HepG2 (cell line): ENCODE results near the gene CST4. TPM values are rescaled to one million over a fixed set of nuclear protein-coding genes. Genes with fewer than 3 reads are reported as not detected.

Experiments
- BHLHE40 ChIP-seq: IDR thresholded peaks from 2 replicates; pipeline ENCODE4 v1.6.1; 2011; ENCODE audit warnings: low read length, improper control_type of control experiment
- FOSL1 ChIP-seq: sonication (generic); formaldehyde crosslinking; IDR thresholded peaks from 2 replicates; pipeline ENCODE4 v1.9.0; 2021; ENCODE audit warnings: missing genetic modification reagents, borderline replicate concordance
- HDAC2 ChIP-seq: sonication (generic); formaldehyde crosslinking; IDR thresholded peaks from 2 replicates; pipeline ENCODE4 v1.4.0; 2020; ENCODE audit warnings: missing genetic modification reagents
- ZNF674 ChIP-seq: sonication (generic); formaldehyde crosslinking; IDR thresholded peaks from 2 replicates; pipeline ENCODE4 v1.5.0; 2020; ENCODE audit warnings: low read depth, mild to moderate bottlenecking, missing genetic modification reagents
- polyA plus RNA-seq, 8 experiments: library from polyadenylated mRNA; depleted of rRNA in 3 of 8; stranded (reverse) in 7 of 8; unstranded in 1 of 8; fragments of >200 nt; fragmentation: Illumina TruSeq in 4 of 8; extraction: Trizol in 4 of 8; gene quantifications; 2 replicates each; pipeline versions ENCODE4 v1.2.1 to v1.2.3, GENCODE V29; 2011 to 2016; ENCODE audit warnings: low read depth in 4 of 8, missing spikeins in 1 of 8, mixed read lengths in 1 of 8; ENCODE audit not compliant: insufficient read depth in 1 of 8
- total RNA-seq, 5 experiments: library from RNA; depleted of rRNA; stranded (reverse); fragments of >200 nt; fragmentation: Illumina TruSeq; extraction: Trizol; gene quantifications; 2 replicates each; pipeline ENCODE4 v1.2.3, GENCODE V29; 2016; ENCODE audit warnings: low read depth in 1 of 5
- TF ChIP-seq, protein P1 (sequence below): sonication (generic); formaldehyde crosslinking; IDR thresholded peaks from 2 replicates; pipeline ENCODE4 v1.8.1; 2023; ENCODE audit warnings: mild to moderate bottlenecking, inconsistent platforms, moderate library complexity, missing genetic modification reagents, borderline replicate concordance
- TF ChIP-seq, protein P2 (sequence below): sonication (generic); formaldehyde crosslinking; IDR thresholded peaks from 2 replicates; pipeline ENCODE4 v1.4.0; 2020; ENCODE audit warnings: missing genetic modification reagents, borderline replicate concordance
- TF ChIP-seq, protein P3 (sequence below): sonication (generic); formaldehyde crosslinking; IDR thresholded peaks from 2 replicates; pipeline ENCODE4 v1.8.0; 2022; ENCODE audit warnings: missing genetic modification reagents, mild to moderate bottlenecking, moderate library complexity, borderline replicate concordance
- TF ChIP-seq, protein P4 (sequence below), 2 experiments: sonication (generic) in 1 of 2; formaldehyde crosslinking in 1 of 2; IDR thresholded peaks; 2 replicates each; pipeline versions ENCODE4 v1.5.1 to v1.6.1; 2011 to 2020; ENCODE audit warnings: borderline replicate concordance in 1 of 2, low read depth in 1 of 2, low read length in 1 of 2, mild to moderate bottlenecking in 1 of 2, missing genetic modification reagents in 1 of 2, moderate library complexity in 1 of 2
- TF ChIP-seq, protein P5 (sequence below): sonication (generic); formaldehyde crosslinking; IDR thresholded peaks from 2 replicates; pipeline ENCODE4 v1.5.0; 2020; ENCODE audit warnings: mild to moderate bottlenecking, missing genetic modification reagents, borderline replicate concordance
- TF ChIP-seq, protein P6 (sequence below): sonication (generic); formaldehyde crosslinking; IDR thresholded peaks from 2 replicates; pipeline ENCODE4 v1.4.0; 2020; ENCODE audit warnings: missing genetic modification reagents

CST4 gene
- total and polyA plus RNA-seq, 2 of the 13 experiments (the other 11 are each of a cell fraction or from before 2014, with no cell fraction given): not detected

DNA sequence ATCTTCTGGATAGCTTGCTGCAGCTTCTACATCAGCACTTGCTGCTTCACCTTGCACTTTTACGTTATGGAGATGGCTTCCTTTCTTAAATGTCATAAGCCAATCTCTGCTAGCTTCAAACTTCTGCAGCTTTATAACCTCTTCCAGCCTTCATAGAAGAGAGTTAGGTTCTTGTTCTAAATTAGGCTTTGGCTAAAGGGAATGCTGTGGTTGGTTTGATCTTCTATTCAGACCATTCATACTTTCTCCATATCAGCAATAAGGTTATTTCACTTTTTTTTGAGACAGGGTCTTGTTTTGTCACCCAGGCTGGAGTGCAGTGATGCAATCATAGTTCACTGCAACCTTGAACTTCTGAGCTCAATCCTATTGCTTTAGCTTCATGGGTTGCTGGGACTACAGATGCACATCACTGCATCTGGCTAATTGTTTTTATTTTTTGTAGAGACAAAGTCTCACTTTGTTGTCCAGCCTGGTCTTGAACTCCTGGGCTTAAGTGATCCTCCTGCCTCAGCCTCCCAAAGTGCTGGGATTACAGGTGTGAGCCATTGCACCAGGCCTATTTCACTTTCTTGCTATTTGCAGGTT, 38.9 kb downstream of the CST4 start (continued):
- TF ChIP-seq, protein P1, sequence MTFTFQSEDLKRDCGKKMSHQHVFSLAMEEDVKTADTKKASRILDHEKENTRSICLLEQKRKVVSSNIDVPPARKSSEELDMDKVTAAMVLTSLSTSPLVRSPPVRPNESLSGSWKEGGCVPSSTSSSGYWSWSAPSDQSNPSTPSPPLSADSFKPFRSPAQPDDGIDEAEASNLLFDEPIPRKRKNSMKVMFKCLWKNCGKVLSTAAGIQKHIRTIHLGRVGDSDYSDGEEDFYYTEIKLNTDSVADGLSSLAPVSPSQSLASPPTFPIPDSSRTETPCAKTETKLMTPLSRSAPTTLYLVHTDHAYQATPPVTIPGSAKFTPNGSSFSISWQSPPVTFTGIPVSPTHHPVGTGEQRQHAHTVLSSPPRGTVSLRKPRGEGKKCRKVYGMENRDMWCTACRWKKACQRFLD: no peak
- no peak for TF ChIP-seq FOSL1 (CRISPR knock-in tag)
- TF ChIP-seq, protein P2, sequence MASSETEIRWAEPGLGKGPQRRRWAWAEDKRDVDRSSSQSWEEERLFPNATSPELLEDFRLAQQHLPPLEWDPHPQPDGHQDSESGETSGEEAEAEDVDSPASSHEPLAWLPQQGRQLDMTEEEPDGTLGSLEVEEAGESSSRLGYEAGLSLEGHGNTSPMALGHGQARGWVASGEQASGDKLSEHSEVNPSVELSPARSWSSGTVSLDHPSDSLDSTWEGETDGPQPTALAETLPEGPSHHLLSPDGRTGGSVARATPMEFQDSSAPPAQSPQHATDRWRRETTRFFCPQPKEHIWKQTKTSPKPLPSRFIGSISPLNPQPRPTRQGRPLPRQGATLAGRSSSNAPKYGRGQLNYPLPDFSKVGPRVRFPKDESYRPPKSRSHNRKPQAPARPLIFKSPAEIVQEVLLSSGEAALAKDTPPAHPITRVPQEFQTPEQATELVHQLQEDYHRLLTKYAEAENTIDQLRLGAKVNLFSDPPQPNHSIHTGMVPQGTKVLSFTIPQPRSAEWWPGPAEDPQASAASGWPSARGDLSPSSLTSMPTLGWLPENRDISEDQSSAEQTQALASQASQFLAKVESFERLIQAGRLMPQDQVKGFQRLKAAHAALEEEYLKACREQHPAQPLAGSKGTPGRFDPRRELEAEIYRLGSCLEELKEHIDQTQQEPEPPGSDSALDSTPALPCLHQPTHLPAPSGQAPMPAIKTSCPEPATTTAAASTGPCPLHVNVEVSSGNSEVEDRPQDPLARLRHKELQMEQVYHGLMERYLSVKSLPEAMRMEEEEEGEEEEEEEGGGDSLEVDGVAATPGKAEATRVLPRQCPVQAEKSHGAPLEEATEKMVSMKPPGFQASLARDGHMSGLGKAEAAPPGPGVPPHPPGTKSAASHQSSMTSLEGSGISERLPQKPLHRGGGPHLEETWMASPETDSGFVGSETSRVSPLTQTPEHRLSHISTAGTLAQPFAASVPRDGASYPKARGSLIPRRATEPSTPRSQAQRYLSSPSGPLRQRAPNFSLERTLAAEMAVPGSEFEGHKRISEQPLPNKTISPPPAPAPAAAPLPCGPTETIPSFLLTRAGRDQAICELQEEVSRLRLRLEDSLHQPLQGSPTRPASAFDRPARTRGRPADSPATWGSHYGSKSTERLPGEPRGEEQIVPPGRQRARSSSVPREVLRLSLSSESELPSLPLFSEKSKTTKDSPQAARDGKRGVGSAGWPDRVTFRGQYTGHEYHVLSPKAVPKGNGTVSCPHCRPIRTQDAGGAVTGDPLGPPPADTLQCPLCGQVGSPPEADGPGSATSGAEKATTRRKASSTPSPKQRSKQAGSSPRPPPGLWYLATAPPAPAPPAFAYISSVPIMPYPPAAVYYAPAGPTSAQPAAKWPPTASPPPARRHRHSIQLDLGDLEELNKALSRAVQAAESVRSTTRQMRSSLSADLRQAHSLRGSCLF: no peak
- TF ChIP-seq ZNF674 (CRISPR knock-in tag): no peak
- TF ChIP-seq, protein P3, sequence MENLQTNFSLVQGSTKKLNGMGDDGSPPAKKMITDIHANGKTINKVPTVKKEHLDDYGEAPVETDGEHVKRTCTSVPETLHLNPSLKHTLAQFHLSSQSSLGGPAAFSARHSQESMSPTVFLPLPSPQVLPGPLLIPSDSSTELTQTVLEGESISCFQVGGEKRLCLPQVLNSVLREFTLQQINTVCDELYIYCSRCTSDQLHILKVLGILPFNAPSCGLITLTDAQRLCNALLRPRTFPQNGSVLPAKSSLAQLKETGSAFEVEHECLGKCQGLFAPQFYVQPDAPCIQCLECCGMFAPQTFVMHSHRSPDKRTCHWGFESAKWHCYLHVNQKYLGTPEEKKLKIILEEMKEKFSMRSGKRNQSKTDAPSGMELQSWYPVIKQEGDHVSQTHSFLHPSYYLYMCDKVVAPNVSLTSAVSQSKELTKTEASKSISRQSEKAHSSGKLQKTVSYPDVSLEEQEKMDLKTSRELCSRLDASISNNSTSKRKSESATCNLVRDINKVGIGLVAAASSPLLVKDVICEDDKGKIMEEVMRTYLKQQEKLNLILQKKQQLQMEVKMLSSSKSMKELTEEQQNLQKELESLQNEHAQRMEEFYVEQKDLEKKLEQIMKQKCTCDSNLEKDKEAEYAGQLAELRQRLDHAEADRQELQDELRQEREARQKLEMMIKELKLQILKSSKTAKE (CRISPR knock-in tag): peak; percentile 39; the same call in 1 of the 2 replicates
- TF ChIP-seq HDAC2 (CRISPR knock-in tag): peak; percentile 66; the same call in 1 of the 2 replicates
- TF ChIP-seq, protein P4, sequence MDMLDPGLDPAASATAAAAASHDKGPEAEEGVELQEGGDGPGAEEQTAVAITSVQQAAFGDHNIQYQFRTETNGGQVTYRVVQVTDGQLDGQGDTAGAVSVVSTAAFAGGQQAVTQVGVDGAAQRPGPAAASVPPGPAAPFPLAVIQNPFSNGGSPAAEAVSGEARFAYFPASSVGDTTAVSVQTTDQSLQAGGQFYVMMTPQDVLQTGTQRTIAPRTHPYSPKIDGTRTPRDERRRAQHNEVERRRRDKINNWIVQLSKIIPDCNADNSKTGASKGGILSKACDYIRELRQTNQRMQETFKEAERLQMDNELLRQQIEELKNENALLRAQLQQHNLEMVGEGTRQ (IDR thresholded peaks at IDR 0.05; ENCODE audit: low read depth, low read length): no peak
- TF ChIP-seq, protein P4 (CRISPR knock-in tag; IDR thresholded peaks at IDR 0.05; ENCODE audit: borderline replicate concordance): no peak
- TF ChIP-seq, protein P5, sequence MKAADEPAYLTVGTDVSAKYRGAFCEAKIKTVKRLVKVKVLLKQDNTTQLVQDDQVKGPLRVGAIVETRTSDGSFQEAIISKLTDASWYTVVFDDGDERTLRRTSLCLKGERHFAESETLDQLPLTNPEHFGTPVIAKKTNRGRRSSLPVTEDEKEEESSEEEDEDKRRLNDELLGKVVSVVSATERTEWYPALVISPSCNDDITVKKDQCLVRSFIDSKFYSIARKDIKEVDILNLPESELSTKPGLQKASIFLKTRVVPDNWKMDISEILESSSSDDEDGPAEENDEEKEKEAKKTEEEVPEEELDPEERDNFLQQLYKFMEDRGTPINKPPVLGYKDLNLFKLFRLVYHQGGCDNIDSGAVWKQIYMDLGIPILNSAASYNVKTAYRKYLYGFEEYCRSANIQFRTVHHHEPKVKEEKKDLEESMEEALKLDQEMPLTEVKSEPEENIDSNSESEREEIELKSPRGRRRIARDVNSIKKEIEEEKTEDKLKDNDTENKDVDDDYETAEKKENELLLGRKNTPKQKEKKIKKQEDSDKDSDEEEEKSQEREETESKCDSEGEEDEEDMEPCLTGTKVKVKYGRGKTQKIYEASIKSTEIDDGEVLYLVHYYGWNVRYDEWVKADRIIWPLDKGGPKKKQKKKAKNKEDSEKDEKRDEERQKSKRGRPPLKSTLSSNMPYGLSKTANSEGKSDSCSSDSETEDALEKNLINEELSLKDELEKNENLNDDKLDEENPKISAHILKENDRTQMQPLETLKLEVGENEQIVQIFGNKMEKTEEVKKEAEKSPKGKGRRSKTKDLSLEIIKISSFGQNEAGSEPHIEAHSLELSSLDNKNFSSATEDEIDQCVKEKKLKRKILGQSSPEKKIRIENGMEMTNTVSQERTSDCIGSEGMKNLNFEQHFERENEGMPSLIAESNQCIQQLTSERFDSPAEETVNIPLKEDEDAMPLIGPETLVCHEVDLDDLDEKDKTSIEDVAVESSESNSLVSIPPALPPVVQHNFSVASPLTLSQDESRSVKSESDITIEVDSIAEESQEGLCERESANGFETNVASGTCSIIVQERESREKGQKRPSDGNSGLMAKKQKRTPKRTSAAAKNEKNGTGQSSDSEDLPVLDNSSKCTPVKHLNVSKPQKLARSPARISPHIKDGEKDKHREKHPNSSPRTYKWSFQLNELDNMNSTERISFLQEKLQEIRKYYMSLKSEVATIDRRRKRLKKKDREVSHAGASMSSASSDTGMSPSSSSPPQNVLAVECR: no peak
- TF ChIP-seq, protein P6, sequence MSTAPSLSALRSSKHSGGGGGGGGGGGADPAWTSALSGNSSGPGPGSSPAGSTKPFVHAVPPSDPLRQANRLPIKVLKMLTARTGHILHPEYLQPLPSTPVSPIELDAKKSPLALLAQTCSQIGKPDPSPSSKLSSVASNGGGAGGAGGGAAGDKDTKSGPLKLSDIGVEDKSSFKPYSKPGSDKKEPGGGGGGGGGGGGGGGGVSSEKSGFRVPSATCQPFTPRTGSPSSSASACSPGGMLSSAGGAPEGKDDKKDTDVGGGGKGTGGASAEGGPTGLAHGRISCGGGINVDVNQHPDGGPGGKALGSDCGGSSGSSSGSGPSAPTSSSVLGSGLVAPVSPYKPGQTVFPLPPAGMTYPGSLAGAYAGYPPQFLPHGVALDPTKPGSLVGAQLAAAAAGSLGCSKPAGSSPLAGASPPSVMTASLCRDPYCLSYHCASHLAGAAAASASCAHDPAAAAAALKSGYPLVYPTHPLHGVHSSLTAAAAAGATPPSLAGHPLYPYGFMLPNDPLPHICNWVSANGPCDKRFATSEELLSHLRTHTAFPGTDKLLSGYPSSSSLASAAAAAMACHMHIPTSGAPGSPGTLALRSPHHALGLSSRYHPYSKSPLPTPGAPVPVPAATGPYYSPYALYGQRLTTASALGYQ: no peak
- TF ChIP-seq BHLHE40: no peak
